ENCODE data around the gene ZRANB1.

DNA sequence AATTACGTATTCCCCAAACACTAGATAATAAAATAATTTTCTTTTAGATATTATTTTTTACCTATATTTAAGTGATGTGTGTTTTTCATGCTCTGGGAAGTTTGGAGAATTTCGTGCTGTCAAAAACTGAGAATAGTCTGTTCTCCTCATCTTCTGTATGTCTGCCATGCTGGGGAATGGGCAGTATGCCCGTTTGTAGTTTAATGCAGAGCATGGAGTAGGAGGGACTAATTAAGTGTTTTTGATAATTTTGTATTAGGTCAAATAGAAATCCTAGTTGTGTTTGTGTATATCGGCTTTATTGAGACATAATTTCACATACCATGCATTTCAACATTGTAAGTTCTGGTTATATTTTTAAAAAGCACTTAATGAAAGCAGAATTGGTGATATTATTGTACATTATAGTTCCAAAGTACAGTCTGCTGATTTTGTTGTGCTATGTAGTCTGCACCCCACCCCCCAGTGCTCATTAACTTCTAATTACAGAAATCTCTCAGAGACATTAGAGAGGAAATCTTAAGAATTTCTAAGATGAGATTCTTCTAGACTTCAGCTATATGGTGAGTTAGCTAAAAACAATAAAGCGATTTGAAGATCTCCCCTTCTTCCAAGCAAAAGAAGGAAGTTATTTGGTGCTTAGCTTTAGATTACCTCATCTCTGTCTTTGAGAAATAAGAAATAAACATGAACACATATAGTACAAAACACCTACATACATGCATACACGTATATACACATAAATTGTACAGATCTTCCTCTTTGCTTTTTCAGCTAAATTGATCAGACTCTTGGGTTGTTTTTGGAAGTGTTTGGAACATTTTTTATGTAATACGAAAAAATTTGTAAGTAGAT lies 22.2 kb downstream of the ZRANB1 start:
- TF ChIP-seq POLR2A (IDR thresholded peaks at IDR 0.05; ENCODE audit: low read depth, low read length) = no peak
- no peak for TF ChIP-seq POU2F2 (IDR thresholded peaks at IDR 0.05; ENCODE audit: low read depth, low read length)
- TF ChIP-seq TAF1 (IDR thresholded peaks at IDR 0.05; ENCODE audit: low read depth, low read length) = no peak
- no peak for TF ChIP-seq POLR2AphosphoS5 (IDR thresholded peaks at IDR 0.05; ENCODE audit: low read depth, low read length)
